Measurements from ENCODE around the gene MSX2.
"Not testable (repeated sequence)": the region's sequence is repeated elsewhere in the genome, so short reads cannot be mapped to it uniquely, and the experiment has no call there.

The MSX2 gene

DNA sequence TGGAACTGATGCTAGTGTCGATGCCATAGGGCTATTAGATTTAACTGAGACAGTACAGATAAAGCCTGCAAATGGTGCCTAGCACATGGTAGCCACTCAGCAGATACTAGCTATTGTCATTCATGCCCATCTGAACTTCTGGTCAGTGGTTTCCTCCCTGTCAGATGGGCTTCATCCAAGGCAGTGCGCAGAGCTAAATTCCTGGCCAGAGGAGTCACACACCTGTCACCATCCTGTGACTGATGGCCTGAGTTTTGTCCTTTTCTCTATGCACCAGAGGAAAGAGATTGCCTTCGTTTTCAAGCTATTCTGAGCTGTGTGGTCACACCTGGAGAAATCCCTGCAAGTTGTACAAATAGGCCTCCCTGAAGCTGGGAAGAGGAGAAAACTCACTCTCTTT lies 34.7 kb downstream of the MSX2 start:
- TF ChIP-seq TAF1 (IDR thresholded peaks at IDR 0.05; ENCODE audit: borderline replicate concordance, low read depth, low read length) (no peak), POLR2AphosphoS5 (IDR thresholded peaks at IDR 0.05; ENCODE audit: low read depth, low read length) (no peak), POLR2A (IDR thresholded peaks at IDR 0.05; ENCODE audit: low read depth, low read length) (no peak)
- DNase-seq (ENCODE audit: insufficient read length) (no peak), FAIRE-seq (no peak)

DNA sequence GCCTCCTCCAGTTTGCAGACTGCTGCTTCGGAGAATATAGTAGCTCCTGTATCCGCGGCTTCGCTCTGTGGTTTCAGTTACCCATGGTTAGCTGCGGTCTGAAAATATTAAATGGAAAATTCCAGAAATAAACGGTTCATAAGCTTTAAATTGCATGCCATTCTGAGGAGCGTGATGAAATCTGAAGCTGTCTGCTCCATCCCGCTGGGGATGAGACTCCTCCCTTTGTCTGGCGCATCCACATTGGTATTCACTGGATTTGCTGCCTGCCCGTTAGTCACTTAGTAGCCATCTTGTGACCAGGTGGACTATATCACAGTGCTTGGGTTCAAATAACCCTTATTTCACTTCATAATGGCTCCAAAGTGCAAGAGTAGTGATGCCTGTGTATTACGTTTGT lies 36.3 kb downstream of the MSX2 start:
- FAIRE-seq (no peak), DNase-seq (ENCODE audit: insufficient read length) (no peak)
- TF ChIP-seq POLR2A (IDR thresholded peaks at IDR 0.05; ENCODE audit: low read depth, low read length) (no peak), TAF1 (IDR thresholded peaks at IDR 0.05; ENCODE audit: borderline replicate concordance, low read depth, low read length) (no peak), POLR2AphosphoS5 (IDR thresholded peaks at IDR 0.05; ENCODE audit: low read depth, low read length) (no peak)

DNA sequence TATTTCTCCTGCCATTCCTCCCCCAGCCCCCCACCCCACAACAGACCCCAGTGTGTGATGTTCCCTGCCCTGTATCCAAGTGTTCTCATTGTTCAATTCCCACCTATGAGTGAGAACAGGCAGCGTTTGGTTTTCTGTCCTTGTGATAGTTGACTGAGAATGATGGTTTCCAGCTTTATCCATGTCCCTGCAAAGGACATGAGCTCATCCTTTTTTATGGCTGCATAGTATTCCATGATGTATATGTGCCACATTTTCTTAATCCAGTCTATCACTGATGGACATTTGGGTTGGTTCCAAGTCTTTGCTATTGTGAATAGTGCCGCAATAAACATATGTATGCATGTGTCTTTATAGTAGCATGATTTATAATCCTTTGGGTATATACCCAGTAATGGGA lies 37.0 kb downstream of the MSX2 start:
- FAIRE-seq = not testable (repeated sequence)

DNA sequence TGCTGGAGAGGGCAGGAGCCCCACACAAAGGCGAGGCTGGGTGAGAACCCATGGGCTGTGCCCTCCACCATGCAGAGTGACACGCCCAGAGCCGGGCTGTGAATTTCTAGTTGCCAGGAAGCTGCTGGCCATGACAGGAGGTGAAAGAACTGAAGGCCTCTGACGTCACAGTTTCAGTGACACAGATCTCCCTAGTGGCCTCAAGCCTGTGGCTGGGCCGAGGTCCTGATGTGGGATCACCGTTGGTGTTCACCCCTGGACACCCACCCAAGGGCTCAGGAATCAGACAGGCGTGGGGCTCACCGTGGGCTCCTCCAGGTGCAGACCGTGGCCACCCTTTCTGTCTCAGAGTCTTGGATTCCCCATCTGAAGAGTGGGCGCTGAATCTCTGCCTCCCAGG lies 39.9 kb downstream of the MSX2 start:
- DNase-seq (ENCODE audit: insufficient read length) = no peak
- TF ChIP-seq POLR2AphosphoS5 (IDR thresholded peaks at IDR 0.05; ENCODE audit: low read depth, low read length) (no peak), POLR2A (IDR thresholded peaks at IDR 0.05; ENCODE audit: low read depth, low read length) (no peak), TAF1 (IDR thresholded peaks at IDR 0.05; ENCODE audit: borderline replicate concordance, low read depth, low read length) (no peak)
- no peak for FAIRE-seq

More for the DNA sequence above, 37.0 kb downstream of the MSX2 start:
- DNase-seq (ENCODE audit: insufficient read length) = not testable (repeated sequence)

GRCh38 chr5:174765540-174765939 lies 41.2 kb downstream of the MSX2 start:
- TF ChIP-seq POLR2AphosphoS5 (IDR thresholded peaks at IDR 0.05; ENCODE audit: low read depth, low read length) (no peak), TAF1 (IDR thresholded peaks at IDR 0.05; ENCODE audit: borderline replicate concordance, low read depth, low read length) (no peak), POLR2A (IDR thresholded peaks at IDR 0.05; ENCODE audit: low read depth, low read length) (no peak)
- no peak for DNase-seq (ENCODE audit: insufficient read length)
- FAIRE-seq = no peak

GRCh38 chr5:174767670-174768069 lies 43.3 kb downstream of the MSX2 start:
- no peak for DNase-seq (ENCODE audit: insufficient read length)
- FAIRE-seq = no peak
- TF ChIP-seq TAF1 (IDR thresholded peaks at IDR 0.05; ENCODE audit: borderline replicate concordance, low read depth, low read length) (no peak), POLR2AphosphoS5 (IDR thresholded peaks at IDR 0.05; ENCODE audit: low read depth, low read length) (no peak), POLR2A (IDR thresholded peaks at IDR 0.05; ENCODE audit: low read depth, low read length) (no peak)

DNA sequence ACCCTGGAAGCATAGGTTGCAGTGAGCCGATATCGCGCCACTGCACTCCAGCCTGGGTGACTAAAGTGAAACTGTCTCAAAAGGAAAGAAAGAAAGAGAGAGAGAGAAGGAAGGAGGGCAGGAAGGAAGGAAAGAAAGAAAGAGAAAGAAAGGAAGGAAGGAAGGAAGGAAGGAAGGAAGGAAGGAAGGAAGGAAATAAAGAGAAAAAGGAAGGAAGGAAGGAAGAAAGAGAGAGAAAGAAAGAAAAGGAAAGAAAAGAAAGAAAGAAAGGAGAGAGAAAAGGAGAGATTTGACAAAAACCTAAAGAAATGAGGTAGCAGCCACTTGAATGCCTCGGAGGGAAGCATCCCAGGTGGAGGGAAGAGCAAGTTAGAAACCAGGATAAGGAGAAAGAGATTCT lies 44.6 kb downstream of the MSX2 start:
- TF ChIP-seq POLR2A (IDR thresholded peaks at IDR 0.05; ENCODE audit: low read depth, low read length) = no peak
- TF ChIP-seq POLR2AphosphoS5 (IDR thresholded peaks at IDR 0.05; ENCODE audit: low read depth, low read length) = no peak
- TF ChIP-seq TAF1 (IDR thresholded peaks at IDR 0.05; ENCODE audit: borderline replicate concordance, low read depth, low read length) = no peak
- DNase-seq (ENCODE audit: insufficient read length) = no peak
- no peak for FAIRE-seq

DNA sequence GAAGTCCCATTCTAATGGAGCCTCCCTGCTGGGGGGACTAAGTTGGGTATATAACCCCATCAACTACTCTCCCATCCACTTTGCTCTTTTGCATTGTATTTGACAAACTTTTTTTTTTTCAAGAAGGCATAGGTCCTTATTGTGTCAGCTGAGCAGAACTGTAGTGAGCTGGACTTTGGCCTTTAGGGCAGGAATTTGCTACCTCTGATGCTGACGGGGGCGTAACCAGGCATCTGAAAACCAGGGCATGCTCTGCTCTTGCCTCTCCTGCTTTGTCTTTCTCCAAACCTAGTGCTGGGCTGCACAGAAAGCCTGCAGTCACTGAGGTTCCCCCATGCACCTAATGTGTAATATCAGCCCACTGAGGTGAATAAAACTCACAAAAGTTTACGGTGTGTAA lies 49.0 kb downstream of the MSX2 start:
- no peak for DNase-seq (ENCODE audit: insufficient read length)
- no peak for FAIRE-seq
- TF ChIP-seq TAF1 (IDR thresholded peaks at IDR 0.05; ENCODE audit: borderline replicate concordance, low read depth, low read length) (no peak), POLR2A (IDR thresholded peaks at IDR 0.05; ENCODE audit: low read depth, low read length) (no peak), POLR2AphosphoS5 (IDR thresholded peaks at IDR 0.05; ENCODE audit: low read depth, low read length) (no peak)

DNA sequence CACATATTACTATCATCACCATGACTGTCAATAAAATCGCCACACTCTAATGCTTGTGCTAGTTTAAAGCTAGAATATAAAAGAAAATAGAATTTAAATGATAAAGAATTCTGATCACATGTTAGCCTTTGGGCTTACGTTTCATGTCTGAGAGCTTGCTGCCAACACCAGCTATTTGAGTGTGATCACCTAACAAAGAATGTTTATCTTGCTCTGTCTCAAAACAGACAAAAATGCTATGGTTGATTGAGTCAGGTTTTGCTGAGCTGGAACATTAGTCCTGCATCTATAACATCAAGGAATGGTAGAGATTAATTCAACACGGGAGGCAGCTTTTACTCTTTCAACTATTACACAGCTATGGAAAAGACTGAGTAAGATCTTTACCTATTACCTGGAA lies 50.7 kb downstream of the MSX2 start:
- no peak for FAIRE-seq
- no peak for TF ChIP-seq POLR2AphosphoS5 (IDR thresholded peaks at IDR 0.05; ENCODE audit: low read depth, low read length)
- TF ChIP-seq POLR2A (IDR thresholded peaks at IDR 0.05; ENCODE audit: low read depth, low read length) = no peak
- no peak for TF ChIP-seq TAF1 (IDR thresholded peaks at IDR 0.05; ENCODE audit: borderline replicate concordance, low read depth, low read length)
- no peak for DNase-seq (ENCODE audit: insufficient read length)

DNA sequence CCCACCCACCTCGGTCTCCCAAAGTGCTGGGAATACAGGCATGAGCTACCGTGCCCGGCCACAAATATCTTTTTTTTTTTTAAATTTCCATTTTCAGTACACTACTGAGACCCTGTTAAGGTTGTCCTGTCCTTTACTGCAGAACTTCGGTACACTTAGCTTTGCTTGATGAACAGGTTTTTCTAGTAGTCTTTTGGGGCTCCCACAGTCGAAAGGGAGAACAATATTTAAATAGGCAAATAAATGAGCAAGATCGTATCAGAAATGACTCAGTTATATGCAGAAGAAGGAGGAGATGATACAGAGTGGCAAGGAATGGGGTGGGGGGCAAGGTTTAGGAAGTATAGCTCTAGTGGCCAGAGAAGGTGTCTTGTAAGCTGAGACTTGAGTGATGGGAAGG lies 52.7 kb downstream of the MSX2 start:
- FAIRE-seq = no peak
- TF ChIP-seq TAF1 (IDR thresholded peaks at IDR 0.05; ENCODE audit: borderline replicate concordance, low read depth, low read length) (no peak), POLR2AphosphoS5 (IDR thresholded peaks at IDR 0.05; ENCODE audit: low read depth, low read length) (no peak), POLR2A (IDR thresholded peaks at IDR 0.05; ENCODE audit: low read depth, low read length) (no peak)
- DNase-seq (ENCODE audit: insufficient read length) = no peak

GRCh38 chr5:174777583-174777982 lies 53.2 kb downstream of the MSX2 start:
- DNase-seq (ENCODE audit: insufficient read length) (no peak), FAIRE-seq (no peak)
- no peak for TF ChIP-seq TAF1 (IDR thresholded peaks at IDR 0.05; ENCODE audit: borderline replicate concordance, low read depth, low read length)
- TF ChIP-seq POLR2AphosphoS5 (IDR thresholded peaks at IDR 0.05; ENCODE audit: low read depth, low read length) = no peak

All from GM12892 (cell line).